HepG2 (cell line): ENCODE data around the gene SKP1. TPM values are rescaled to one million over a fixed set of nuclear protein-coding genes. Genes with fewer than 3 reads are reported as not detected.

Source experiments
- ATF1 ChIP-seq: IDR thresholded peaks from 2 replicates; pipeline ENCODE4 v1.6.1; 2016; ENCODE audit warnings: mild to moderate bottlenecking, control low read depth
- ATF7 ChIP-seq, 2 experiments: fragments of 450-650 bp in 1 of 2; sonication (generic) in 1 of 2; formaldehyde crosslinking in 1 of 2; IDR thresholded peaks; 2 replicates each; pipeline versions ENCODE4 v1.4.0 to v1.6.1; 2016 to 2020; ENCODE audit warnings: antibody characterized with exemption in 1 of 2, mild to moderate bottlenecking in 1 of 2, missing genetic modification reagents in 1 of 2
- ATF7-NPFF ChIP-seq: sonication (generic); formaldehyde crosslinking; IDR thresholded peaks from 2 replicates; pipeline ENCODE4 v1.8.1; 2023; ENCODE audit warnings: mild to moderate bottlenecking, low read depth, missing genetic modification reagents, moderate library complexity
- BHLHE40 ChIP-seq: IDR thresholded peaks from 2 replicates; pipeline ENCODE4 v1.6.1; 2011; ENCODE audit warnings: low read length, improper control_type of control experiment
- DRAP1 ChIP-seq: IDR thresholded peaks from 2 replicates; pipeline ENCODE4 v1.6.1; 2016; ENCODE audit warnings: missing genetic modification reagents, missing compliant biosample characterization
- ELF3 ChIP-seq: IDR thresholded peaks from 2 replicates; pipeline ENCODE4 v1.6.1; 2016; ENCODE audit warnings: missing genetic modification reagents, missing compliant biosample characterization
- HDAC6 ChIP-seq: fragments of 200-600 bp; sonication (generic); IDR thresholded peaks from 2 replicates; pipeline ENCODE4 v1.7.0; 2017; ENCODE audit warnings: mild to moderate bottlenecking, antibody characterized with exemption, low read length, low read depth
- IRF2 ChIP-seq: IDR thresholded peaks from 2 replicates; pipeline ENCODE4 v1.6.1; 2018; ENCODE audit warnings: missing genetic modification reagents, missing compliant biosample characterization
- KLF9 ChIP-seq: IDR thresholded peaks from 2 replicates; pipeline ENCODE4 v1.6.1; 2016; ENCODE audit warnings: low read depth
- MAF1 ChIP-seq: sonication (generic); formaldehyde crosslinking; IDR thresholded peaks from 2 replicates; pipeline ENCODE4 v1.5.0; 2020; ENCODE audit warnings: missing genetic modification reagents, borderline replicate concordance
- MBD4 ChIP-seq: IDR thresholded peaks from 2 replicates; pipeline ENCODE4 v1.6.1; 2012; ENCODE audit warnings: low read length, inconsistent platforms, borderline replicate concordance
- NCOR1 ChIP-seq: fragments of 200-600 bp; sonication (generic); IDR thresholded peaks from 2 replicates; pipeline ENCODE4 v1.7.0; 2017; ENCODE audit warnings: antibody characterized with exemption, low read length, borderline replicate concordance
- NR2F2 ChIP-seq: IDR thresholded peaks from 2 replicates; pipeline ENCODE4 v1.6.1; 2012; ENCODE audit warnings: low read depth, inconsistent platforms, borderline replicate concordance
- SP1 ChIP-seq, 2 experiments: fragments of 450-650 bp in 1 of 2; sonication (generic) in 1 of 2; formaldehyde crosslinking in 1 of 2; IDR thresholded peaks; 2 replicates each; pipeline versions ENCODE4 v1.4.0 to v1.6.1; 2016 to 2020; ENCODE audit warnings: missing genetic modification reagents in 1 of 2
- ZBTB39 ChIP-seq: sonication (generic); formaldehyde crosslinking; IDR thresholded peaks from 2 replicates; pipeline ENCODE4 v1.5.0; 2020; ENCODE audit warnings: missing genetic modification reagents
- ZNF143 ChIP-seq: sonication (generic); formaldehyde crosslinking; IDR thresholded peaks from 2 replicates; pipeline ENCODE4 v1.4.0; 2020; ENCODE audit warnings: missing genetic modification reagents
- ZNF414 ChIP-seq: sonication (generic); formaldehyde crosslinking; IDR thresholded peaks from 2 replicates; pipeline ENCODE4 v1.5.0; 2020; ENCODE audit warnings: missing genetic modification reagents
- ZNF607 ChIP-seq: sonication (generic); formaldehyde crosslinking; IDR thresholded peaks from 2 replicates; pipeline ENCODE4 v1.5.1; 2020; ENCODE audit warnings: missing genetic modification reagents, mild to moderate bottlenecking, borderline replicate concordance
- ZNF674 ChIP-seq: sonication (generic); formaldehyde crosslinking; IDR thresholded peaks from 2 replicates; pipeline ENCODE4 v1.5.0; 2020; ENCODE audit warnings: low read depth, mild to moderate bottlenecking, missing genetic modification reagents
- ZNF7 ChIP-seq: IDR thresholded peaks from 2 replicates; pipeline ENCODE4 v1.6.1; 2016; ENCODE audit warnings: missing biosample characterization, missing genetic modification reagents
- ZNF766 ChIP-seq: sonication (generic); formaldehyde crosslinking; IDR thresholded peaks from 2 replicates; pipeline ENCODE4 v1.5.0; 2020; ENCODE audit warnings: missing genetic modification reagents, borderline replicate concordance
- ZNF780A ChIP-seq: sonication (generic); formaldehyde crosslinking; IDR thresholded peaks from 2 replicates; pipeline ENCODE4 v1.8.0; 2022; ENCODE audit warnings: mild to moderate bottlenecking, missing genetic modification reagents, moderate library complexity
- polyA plus RNA-seq, 8 experiments: library from polyadenylated mRNA; depleted of rRNA in 3 of 8; stranded (reverse) in 7 of 8; unstranded in 1 of 8; fragments of >200 nt; fragmentation: Illumina TruSeq in 4 of 8; extraction: Trizol in 4 of 8; gene quantifications; 2 replicates each; pipeline versions ENCODE4 v1.2.1 to v1.2.3, GENCODE V29; 2011 to 2016; ENCODE audit warnings: low read depth in 4 of 8, missing spikeins in 1 of 8, mixed read lengths in 1 of 8; ENCODE audit not compliant: insufficient read depth in 1 of 8
- total RNA-seq, 5 experiments: library from RNA; depleted of rRNA; stranded (reverse); fragments of >200 nt; fragmentation: Illumina TruSeq; extraction: Trizol; gene quantifications; 2 replicates each; pipeline ENCODE4 v1.2.3, GENCODE V29; 2016; ENCODE audit warnings: low read depth in 1 of 5
- TF ChIP-seq, protein P1 (sequence below): sonication (generic); formaldehyde crosslinking; IDR thresholded peaks from 2 replicates; pipeline ENCODE4 v1.4.0; 2020; ENCODE audit warnings: mild to moderate bottlenecking, missing genetic modification reagents

The SKP1 gene
- total and polyA plus RNA-seq, 2 of the 13 experiments (the other 11 are each of a cell fraction or from before 2014, with no cell fraction given), result 134 to 340 TPM

- TF ChIP-seq ELF3 (CRISPR knock-in tag), result 0 out of 2 replicates have a peak, but pooled peaks have one; percentile 7
- peak; percentile 86 for TF ChIP-seq ZNF607 (CRISPR knock-in tag)
- no peak for TF ChIP-seq ZNF766 (CRISPR knock-in tag)
- TF ChIP-seq HDAC6, result no peak
- TF ChIP-seq ATF7-NPFF (CRISPR knock-in tag), result peak; percentile 81
- peak; percentile 90 for TF ChIP-seq ATF7 (IDR thresholded peaks at IDR 0.05)
- peak; percentile 77 for TF ChIP-seq ATF7 (CRISPR knock-in tag; IDR thresholded peaks at IDR 0.05)
- 0 out of 2 replicates have a peak, but pooled peaks have one; percentile 20 for TF ChIP-seq ZNF7
- TF ChIP-seq NCOR1, result peak; percentile 40; the same call in 1 of the 2 replicates
- 0 out of 2 replicates have a peak, but pooled peaks have one; percentile 65 for TF ChIP-seq ZBTB39 (CRISPR knock-in tag)
- no peak; the same call in 1 of the 2 replicates for TF ChIP-seq NR2F2
- TF ChIP-seq KLF9, result peak; percentile 19; the same call in 1 of the 2 replicates
- peak; percentile 52; the same call in 1 of the 2 replicates for TF ChIP-seq IRF2 (CRISPR knock-in tag)
- TF ChIP-seq MBD4, result no peak
- TF ChIP-seq BHLHE40, result 0 out of 2 replicates have a peak, but pooled peaks have one; percentile 4
- TF ChIP-seq DRAP1 (CRISPR knock-in tag), result peak; percentile 67
- TF ChIP-seq, protein P1, sequence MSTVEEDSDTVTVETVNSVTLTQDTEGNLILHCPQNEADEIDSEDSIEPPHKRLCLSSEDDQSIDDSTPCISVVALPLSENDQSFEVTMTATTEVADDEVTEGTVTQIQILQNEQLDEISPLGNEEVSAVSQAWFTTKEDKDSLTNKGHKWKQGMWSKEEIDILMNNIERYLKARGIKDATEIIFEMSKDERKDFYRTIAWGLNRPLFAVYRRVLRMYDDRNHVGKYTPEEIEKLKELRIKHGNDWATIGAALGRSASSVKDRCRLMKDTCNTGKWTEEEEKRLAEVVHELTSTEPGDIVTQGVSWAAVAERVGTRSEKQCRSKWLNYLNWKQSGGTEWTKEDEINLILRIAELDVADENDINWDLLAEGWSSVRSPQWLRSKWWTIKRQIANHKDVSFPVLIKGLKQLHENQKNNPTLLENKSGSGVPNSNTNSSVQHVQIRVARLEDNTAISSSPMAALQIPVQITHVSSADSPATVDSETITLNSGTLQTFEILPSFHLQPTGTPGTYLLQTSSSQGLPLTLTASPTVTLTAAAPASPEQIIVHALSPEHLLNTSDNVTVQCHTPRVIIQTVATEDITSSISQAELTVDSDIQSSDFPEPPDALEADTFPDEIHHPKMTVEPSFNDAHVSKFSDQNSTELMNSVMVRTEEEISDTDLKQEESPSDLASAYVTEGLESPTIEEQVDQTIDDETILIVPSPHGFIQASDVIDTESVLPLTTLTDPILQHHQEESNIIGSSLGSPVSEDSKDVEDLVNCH, result 0 out of 2 replicates have a peak, but pooled peaks have one; percentile 41
- 0 out of 2 replicates have a peak, but pooled peaks have one; percentile 35 for TF ChIP-seq ZNF414 (CRISPR knock-in tag)
- TF ChIP-seq ZNF780A (CRISPR knock-in tag), result peak; percentile 66; the same call in 1 of the 2 replicates
- no peak for TF ChIP-seq ZNF143 (CRISPR knock-in tag)
- peak; percentile 89 for TF ChIP-seq ATF1 (CRISPR knock-in tag)
- no peak for TF ChIP-seq SP1 (IDR thresholded peaks at IDR 0.05)
- TF ChIP-seq SP1 (CRISPR knock-in tag; IDR thresholded peaks at IDR 0.05), result peak; percentile 77; the same call in 1 of the 2 replicates
- TF ChIP-seq MAF1 (CRISPR knock-in tag), result peak; percentile 24; the same call in 1 of the 2 replicates
- TF ChIP-seq ZNF674 (CRISPR knock-in tag), result peak; percentile 67; the same call in 1 of the 2 replicates
Observed at GRCh38 chr5:134225780-134226440, 49.2 kb upstream of the SKP1 start, which contains the start of gene PPP2CA (continued).
